Calu3 (cell line): ENCODE results near the gene NRP2. TPM values are rescaled to one million over a fixed set of nuclear protein-coding genes. Genes with fewer than 3 reads are reported as not detected.

Experiments used
- BruUV-seq: library from RNA; stranded (reverse); fragments of 400-500 nt; replicated peaks from 2 replicates; lab custom pipeline; 2021; lab: Mats Ljungman, UMichigan
- CTCF ChIA-PET: fragments of 300-600 bp; sonication (Branson Sonifier 250); formaldehyde crosslinking; loops from one replicate; lab custom pipeline; 2022; ENCODE audit warnings: antibody characterized with exemption; lab: Charles Lee
- DNase-seq: peaks from one replicate; pipeline ENCODE4 v3.0.0; 2022
- H3K27ac Mint-ChIP-seq: one replicate; pipeline ENCODE4 v1.8.0; 2022; ENCODE audit warnings: mixed read lengths; ENCODE audit not compliant: unreplicated experiment
- H3K27me3 Mint-ChIP-seq: one replicate; pipeline ENCODE4 v1.8.0; 2022; ENCODE audit warnings: mixed read lengths; ENCODE audit not compliant: unreplicated experiment
- H3K36me3 Mint-ChIP-seq: one replicate; pipeline ENCODE4 v1.8.0; 2022; ENCODE audit warnings: mild to moderate bottlenecking, moderate library complexity, mixed read lengths; ENCODE audit not compliant: insufficient read depth, unreplicated experiment
- H3K4me1 Mint-ChIP-seq: one replicate; pipeline ENCODE4 v1.8.0; 2022; ENCODE audit warnings: mild to moderate bottlenecking, low read depth, mixed read lengths; ENCODE audit not compliant: unreplicated experiment
- H3K4me3 Mint-ChIP-seq: one replicate; pipeline ENCODE4 v1.8.0; 2022; ENCODE audit warnings: mild to moderate bottlenecking, low read depth, moderate library complexity, mixed read lengths; ENCODE audit not compliant: unreplicated experiment
- H3K9me3 Mint-ChIP-seq: one replicate; pipeline ENCODE4 v1.8.0; 2022; ENCODE audit warnings: low read depth, mixed read lengths; ENCODE audit not compliant: unreplicated experiment
- intact Hi-C: fragments of 100-400 bp; cut with micrococcal nuclease; formaldehyde crosslinking; loops from one replicate; pipeline ENCODE4 v1.10.0; 2022; ENCODE audit not compliant: unreplicated experiment
- total RNA-seq: library from RNA; stranded (reverse); gene quantifications from 2 replicates; pipeline ENCODE4 v1.2.3, GENCODE V29; 2022
- TF ChIP-seq, protein P1 (sequence below): fragments of 200-600 bp; IDR thresholded peaks from one replicate; pipeline ENCODE4 v1.8.0; 2022; ENCODE audit warnings: antibody characterized with exemption; ENCODE audit not compliant: unreplicated experiment

Gene NRP2
- total RNA-seq, 1 experiment from 2014 or later: 19.9 TPM

- BruUV-seq: no TSS peak
Observed at GRCh38 chr2:205703471-205704126, 21.3 kb downstream of the NRP2 start.

DNA sequence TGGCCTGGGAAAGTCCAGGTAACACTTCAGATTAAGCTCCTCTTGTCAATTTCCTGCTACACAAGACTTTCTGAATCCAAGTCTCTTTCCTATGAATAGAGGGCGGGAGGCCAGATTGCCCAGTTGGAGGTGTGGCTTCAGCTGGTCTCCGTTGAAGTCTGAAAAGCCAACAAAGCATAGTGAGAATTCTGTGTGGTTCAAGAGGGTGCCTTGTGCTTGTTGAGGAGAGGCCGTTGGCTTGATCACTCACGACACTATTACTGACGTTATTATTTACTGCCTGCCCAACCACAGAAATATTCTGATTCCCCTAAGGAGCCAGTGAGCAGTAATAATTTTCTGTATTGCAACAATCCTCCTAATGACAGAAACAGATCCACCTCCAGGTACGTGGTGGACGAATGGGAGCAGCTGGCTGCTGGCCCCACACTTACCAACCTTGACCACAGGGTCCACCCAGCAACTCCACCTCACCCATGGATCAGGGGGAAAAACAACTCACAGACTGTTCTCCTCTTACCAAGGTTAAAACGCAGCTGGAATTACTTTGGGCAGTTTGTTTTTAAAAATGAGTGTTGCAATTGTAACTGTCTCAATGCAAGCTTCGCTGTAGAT is 21.9 kb downstream of the NRP2 start:
- no peak overlapping the region for H3K27ac Mint-ChIP-seq
- CTCF ChIA-PET: no interaction called here
- no peaks in the 10 kb centered on the region for H3K27me3 Mint-ChIP-seq
- DNase-seq: no peak
- TF ChIP-seq, protein P1, sequence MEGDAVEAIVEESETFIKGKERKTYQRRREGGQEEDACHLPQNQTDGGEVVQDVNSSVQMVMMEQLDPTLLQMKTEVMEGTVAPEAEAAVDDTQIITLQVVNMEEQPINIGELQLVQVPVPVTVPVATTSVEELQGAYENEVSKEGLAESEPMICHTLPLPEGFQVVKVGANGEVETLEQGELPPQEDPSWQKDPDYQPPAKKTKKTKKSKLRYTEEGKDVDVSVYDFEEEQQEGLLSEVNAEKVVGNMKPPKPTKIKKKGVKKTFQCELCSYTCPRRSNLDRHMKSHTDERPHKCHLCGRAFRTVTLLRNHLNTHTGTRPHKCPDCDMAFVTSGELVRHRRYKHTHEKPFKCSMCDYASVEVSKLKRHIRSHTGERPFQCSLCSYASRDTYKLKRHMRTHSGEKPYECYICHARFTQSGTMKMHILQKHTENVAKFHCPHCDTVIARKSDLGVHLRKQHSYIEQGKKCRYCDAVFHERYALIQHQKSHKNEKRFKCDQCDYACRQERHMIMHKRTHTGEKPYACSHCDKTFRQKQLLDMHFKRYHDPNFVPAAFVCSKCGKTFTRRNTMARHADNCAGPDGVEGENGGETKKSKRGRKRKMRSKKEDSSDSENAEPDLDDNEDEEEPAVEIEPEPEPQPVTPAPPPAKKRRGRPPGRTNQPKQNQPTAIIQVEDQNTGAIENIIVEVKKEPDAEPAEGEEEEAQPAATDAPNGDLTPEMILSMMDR: no peak
- H3K4me1 Mint-ChIP-seq: peaks cover 49% of the 10 kb centered on the region
- intact Hi-C loops: loop anchor here (5.0 kb wide), 1 partner anchor 53 kb away; no protein-coding TSS in a partner anchor
- H3K4me3 Mint-ChIP-seq: no peak overlapping the region
- no peaks in the 10 kb centered on the region for H3K9me3 Mint-ChIP-seq
- BruUV-seq: no TSS peak
- no peaks in the 10 kb centered on the region for H3K36me3 Mint-ChIP-seq

More at GRCh38 chr2:205703471-205704126, 21.3 kb downstream of the NRP2 start:
- Mint-ChIP-seq H3K36me3 (no peaks in the 10 kb centered on the region), H3K4me3 (no peak overlapping the region), H3K27me3 (no peaks in the 10 kb centered on the region), H3K4me1 (peaks cover 49% of the 10 kb centered on the region), H3K27ac (no peak overlapping the region), H3K9me3 (no peaks in the 10 kb centered on the region)
- TF ChIP-seq, protein P1: no peak
- intact Hi-C loops: loop anchor here (5.0 kb wide), 1 partner anchor 54 kb away; no protein-coding TSS in a partner anchor
- no peak for DNase-seq
- CTCF ChIA-PET: no interaction called here

GRCh38 chr2:205705511-205706349 is 23.4 kb downstream of the NRP2 start:
- Mint-ChIP-seq H3K9me3 (no peaks in the 10 kb centered on the region), H3K27ac (no peak overlapping the region), H3K36me3 (no peaks in the 10 kb centered on the region), H3K27me3 (no peaks in the 10 kb centered on the region), H3K4me1 (peaks cover 35% of the 10 kb centered on the region), H3K4me3 (no peak overlapping the region)
- CTCF ChIA-PET: interaction anchor here (0.6 to 0.9 kb wide), 2 partner anchors 110 to 551 kb away, joined by 3 to 4 read pairs; no protein-coding TSS in a partner anchor
- BruUV-seq: no TSS peak
- TF ChIP-seq, protein P1: no peak
- intact Hi-C loops: no loop called here
- DNase-seq: no peak

- Mint-ChIP-seq H3K36me3 (no peaks in the 10 kb centered on the region), H3K4me1 (peaks cover 33% of the 10 kb centered on the region), H3K4me3 (no peak overlapping the region), H3K27ac (no peak overlapping the region), H3K9me3 (no peaks in the 10 kb centered on the region), H3K27me3 (no peaks in the 10 kb centered on the region)
- no TSS peak for BruUV-seq
- intact Hi-C loops: no loop called here
- CTCF ChIA-PET: interaction anchor here (0.9 kb wide), 1 partner anchor 109 kb away, joined by 3 read pairs; no protein-coding TSS in a partner anchor
- no peak for DNase-seq
- TF ChIP-seq, protein P1: no peak
Observed at GRCh38 chr2:205706769-205707381, 24.6 kb downstream of the NRP2 start.
